T-helper 2 cell treated with Interferon-gamma antibody and Interleukin-4, amounts not matched to agents 5 μg/mL and 100 μg/mL, for 36 hours (primary cell): ENCODE data around the gene NUP210.

Experiments
- DNase-seq: peaks from one replicate; pipeline ENCODE4 v3.0.0; 2021; ENCODE audit warnings: low spot score
- H3K27ac Mint-ChIP-seq: one replicate; pipeline ENCODE4 v1.8.0; 2021; ENCODE audit warnings: mild to moderate bottlenecking, mixed read lengths
- H3K27me3 Mint-ChIP-seq: one replicate; pipeline ENCODE4 v1.8.0; 2021; ENCODE audit warnings: low read depth, mixed read lengths
- H3K36me3 Mint-ChIP-seq: one replicate; pipeline ENCODE4 v1.8.0; 2021; ENCODE audit warnings: low read depth, mixed read lengths
- H3K4me1 Mint-ChIP-seq: one replicate; pipeline ENCODE4 v1.8.0; 2021; ENCODE audit warnings: low read depth, mixed read lengths
- H3K4me3 Mint-ChIP-seq: one replicate; pipeline ENCODE4 v1.8.0; 2022; ENCODE audit warnings: mild to moderate bottlenecking, moderate library complexity, mixed read lengths
- H3K9me3 Mint-ChIP-seq: one replicate; pipeline ENCODE4 v1.8.0; 2021; ENCODE audit warnings: mixed read lengths

The NUP210 gene

GRCh38 chr3:13292375-13292774, 127.7 kb downstream of the NUP210 start:
- Mint-ChIP-seq H3K4me1 (peaks cover 5% of the 10 kb centered on the region), H3K4me3 (no peak overlapping the region), H3K36me3 (no peaks in the 10 kb centered on the region), H3K9me3 (peaks cover 2% of the 10 kb centered on the region), H3K27ac (no peak overlapping the region), H3K27me3 (peaks cover 20% of the 10 kb centered on the region)
- no peak for DNase-seq

- no peak for DNase-seq
- Mint-ChIP-seq H3K4me3 (no peak overlapping the region), H3K36me3 (peaks cover 3% of the 10 kb centered on the region), H3K27ac (no peak overlapping the region), H3K4me1 (no peaks in the 10 kb centered on the region), H3K27me3 (peaks cover 13% of the 10 kb centered on the region), H3K9me3 (peaks cover 15% of the 10 kb centered on the region)
These were observed 129.2 kb downstream of the NUP210 start for GRCh38 chr3:13290941-13291340.

GRCh38 chr3:13289771-13290285, 130.3 kb downstream of the NUP210 start:
- DNase-seq = no peak
- H3K4me1 Mint-ChIP-seq = no peaks in the 10 kb centered on the region
- H3K27me3 Mint-ChIP-seq = peaks cover 17% of the 10 kb centered on the region
- H3K36me3 Mint-ChIP-seq = peaks cover 3% of the 10 kb centered on the region
- H3K27ac Mint-ChIP-seq = no peak overlapping the region
- peaks cover 16% of the 10 kb centered on the region for H3K9me3 Mint-ChIP-seq
- no peak overlapping the region for H3K4me3 Mint-ChIP-seq

DNA sequence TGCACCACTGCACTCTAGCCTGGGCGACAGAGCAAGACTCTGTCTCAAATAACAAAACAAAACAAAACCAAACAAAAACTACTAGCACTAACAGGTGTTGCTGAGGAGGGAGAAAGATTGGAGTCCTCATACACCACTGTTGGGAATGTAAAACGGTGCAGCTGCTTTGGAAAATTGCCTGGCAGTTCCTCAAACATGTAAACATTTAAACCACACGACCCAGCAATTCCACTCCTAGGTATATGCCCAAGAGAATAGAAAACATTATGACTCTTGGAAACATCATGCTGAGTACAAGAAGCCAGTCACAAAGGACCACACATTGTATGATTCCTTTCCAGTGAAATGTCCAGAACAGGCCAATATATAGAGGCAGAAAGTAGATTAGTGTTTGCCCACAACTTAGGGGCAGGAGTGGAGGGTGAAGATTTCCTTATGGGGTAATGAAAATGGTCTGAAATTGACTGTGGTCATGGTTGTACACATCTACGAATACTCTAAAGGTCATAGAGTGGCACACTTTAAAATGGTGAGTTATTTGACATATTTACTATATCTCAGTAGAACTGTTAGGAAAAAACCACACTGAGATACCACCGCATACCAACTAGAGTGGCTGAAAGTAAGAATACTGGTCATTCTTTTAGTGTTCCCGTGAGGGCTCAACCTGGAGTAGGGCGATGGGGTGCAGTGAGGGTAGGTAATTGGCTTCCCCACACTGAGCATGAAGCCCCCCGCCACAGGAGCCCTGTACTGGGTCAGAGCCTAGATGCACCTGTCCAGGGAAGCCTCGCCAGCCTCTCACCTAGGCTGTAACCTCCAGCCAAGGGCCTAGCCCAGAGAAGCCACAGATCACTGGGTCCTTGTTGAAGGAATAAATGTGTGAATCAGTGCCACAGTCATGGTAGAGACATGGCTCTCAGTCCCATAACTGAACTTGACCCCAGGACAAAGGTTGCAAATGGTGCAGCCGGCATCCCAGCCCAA, 131.1 kb downstream of the NUP210 start:
- no peak for DNase-seq
- H3K27me3 Mint-ChIP-seq = peaks cover 25% of the 10 kb centered on the region
- H3K4me3 Mint-ChIP-seq = no peak overlapping the region
- peaks cover 6% of the 10 kb centered on the region for H3K36me3 Mint-ChIP-seq
- peaks cover 24% of the 10 kb centered on the region for H3K9me3 Mint-ChIP-seq
- peaks cover under 1% of the 10 kb centered on the region for H3K4me1 Mint-ChIP-seq
- H3K27ac Mint-ChIP-seq = no peak overlapping the region

DNA sequence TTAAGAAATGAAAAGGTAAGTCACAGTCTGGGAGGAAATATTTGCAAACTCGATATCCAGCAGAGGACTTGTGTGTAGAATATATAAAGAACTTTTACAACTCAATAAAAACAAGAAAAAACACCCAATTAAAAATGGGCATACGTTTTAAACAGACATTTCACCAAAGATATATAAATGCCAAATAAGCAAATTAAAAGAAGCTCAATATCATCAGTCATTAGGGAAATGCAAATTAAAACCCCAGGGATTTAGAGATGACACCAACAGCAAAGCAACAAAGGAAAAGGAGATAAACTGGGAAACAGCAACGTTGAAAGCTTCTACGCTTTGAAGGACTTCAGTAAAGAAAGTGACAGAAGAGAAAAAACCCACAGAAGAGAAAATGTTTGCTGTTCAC, 132.3 kb downstream of the NUP210 start:
- Mint-ChIP-seq H3K27me3 (peaks cover 29% of the 10 kb centered on the region), H3K27ac (no peak overlapping the region), H3K36me3 (peaks cover 10% of the 10 kb centered on the region), H3K4me3 (no peak overlapping the region), H3K9me3 (peaks cover 29% of the 10 kb centered on the region), H3K4me1 (peaks cover 4% of the 10 kb centered on the region)
- DNase-seq = no peak

GRCh38 chr3:13286873-13287272, 133.2 kb downstream of the NUP210 start:
- Mint-ChIP-seq H3K4me1 (peaks cover 4% of the 10 kb centered on the region), H3K4me3 (no peak overlapping the region), H3K36me3 (peaks cover 10% of the 10 kb centered on the region), H3K27me3 (peaks cover 29% of the 10 kb centered on the region), H3K9me3 (peaks cover 29% of the 10 kb centered on the region), H3K27ac (no peak overlapping the region)
- DNase-seq = no peak

DNA sequence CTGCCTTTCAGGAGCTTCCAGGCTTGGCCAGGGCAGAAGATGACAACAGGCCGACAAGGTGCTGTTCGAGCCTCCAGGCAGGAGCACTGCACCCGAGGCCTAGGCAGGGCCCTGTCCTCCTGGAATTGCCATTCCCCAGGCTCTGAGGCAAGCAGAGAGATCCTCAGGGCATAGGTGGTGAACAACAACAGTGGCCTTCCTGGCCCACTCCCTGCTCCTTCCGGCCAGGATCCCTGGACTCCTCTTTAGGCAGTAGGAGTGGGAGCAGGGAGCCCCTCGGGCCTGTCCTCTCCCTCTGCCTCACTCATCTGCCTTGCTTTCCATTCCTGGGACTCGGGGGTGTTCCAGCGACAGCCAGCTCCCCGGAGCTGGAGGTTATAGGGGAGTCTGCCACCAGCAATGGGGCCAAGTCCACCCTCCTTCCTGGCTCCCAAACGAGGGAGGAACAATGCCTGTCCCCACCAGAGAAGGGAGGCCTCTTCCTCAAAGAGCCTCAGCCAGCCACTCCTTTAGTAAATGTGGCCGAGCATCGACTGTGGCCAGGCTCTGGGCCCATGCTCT, 135.0 kb downstream of the NUP210 start:
- H3K27me3 Mint-ChIP-seq = peaks cover 38% of the 10 kb centered on the region
- no peak for DNase-seq
- peaks cover 12% of the 10 kb centered on the region for H3K36me3 Mint-ChIP-seq
- peaks cover 8% of the 10 kb centered on the region for H3K4me1 Mint-ChIP-seq
- peaks cover 29% of the 10 kb centered on the region for H3K9me3 Mint-ChIP-seq
- H3K27ac Mint-ChIP-seq = no peak overlapping the region
- H3K4me3 Mint-ChIP-seq = no peak overlapping the region

DNA sequence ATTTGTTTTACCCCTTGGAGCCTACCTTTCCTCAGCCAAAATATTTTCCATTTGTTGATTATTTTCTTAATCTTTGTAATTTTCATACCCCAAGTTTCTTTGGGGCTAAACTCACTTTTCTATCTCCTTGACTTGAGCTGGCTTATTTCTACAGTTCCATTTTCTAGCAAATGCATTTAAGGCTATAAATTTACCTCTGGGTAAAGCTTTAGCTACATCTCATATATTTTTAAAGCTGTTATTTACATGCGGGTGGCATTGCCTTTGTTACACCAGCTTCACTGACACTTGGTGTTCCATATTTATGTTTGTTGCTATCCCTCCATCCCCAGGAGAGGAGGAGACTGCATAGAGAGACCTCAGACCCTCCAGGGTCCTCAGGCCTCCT, 136.3 kb downstream of the NUP210 start:
- no peak overlapping the region for H3K27ac Mint-ChIP-seq
- H3K4me1 Mint-ChIP-seq = peaks cover 8% of the 10 kb centered on the region
- no peak for DNase-seq
- peaks cover 12% of the 10 kb centered on the region for H3K36me3 Mint-ChIP-seq
- peak overlapping the region; percentile 55 for H3K4me3 Mint-ChIP-seq
- peaks cover 42% of the 10 kb centered on the region for H3K27me3 Mint-ChIP-seq
- H3K9me3 Mint-ChIP-seq = peaks cover 29% of the 10 kb centered on the region

- Mint-ChIP-seq H3K4me3 (peak overlapping the region; percentile 55), H3K36me3 (peaks cover 12% of the 10 kb centered on the region), H3K27me3 (peaks cover 42% of the 10 kb centered on the region), H3K4me1 (peaks cover 8% of the 10 kb centered on the region), H3K27ac (no peak overlapping the region), H3K9me3 (peaks cover 29% of the 10 kb centered on the region)
- peak; percentile 13 for DNase-seq
These were observed 136.9 kb downstream of the NUP210 start for GRCh38 chr3:13282986-13283876.

GRCh38 chr3:13282358-13282985, 137.7 kb downstream of the NUP210 start:
- peaks cover 12% of the 10 kb centered on the region for H3K36me3 Mint-ChIP-seq
- peaks cover 8% of the 10 kb centered on the region for H3K4me1 Mint-ChIP-seq
- H3K27ac Mint-ChIP-seq = no peak overlapping the region
- H3K9me3 Mint-ChIP-seq = peaks cover 28% of the 10 kb centered on the region
- H3K27me3 Mint-ChIP-seq = peaks cover 41% of the 10 kb centered on the region
- no peak for DNase-seq
- no peak overlapping the region for H3K4me3 Mint-ChIP-seq

DNA sequence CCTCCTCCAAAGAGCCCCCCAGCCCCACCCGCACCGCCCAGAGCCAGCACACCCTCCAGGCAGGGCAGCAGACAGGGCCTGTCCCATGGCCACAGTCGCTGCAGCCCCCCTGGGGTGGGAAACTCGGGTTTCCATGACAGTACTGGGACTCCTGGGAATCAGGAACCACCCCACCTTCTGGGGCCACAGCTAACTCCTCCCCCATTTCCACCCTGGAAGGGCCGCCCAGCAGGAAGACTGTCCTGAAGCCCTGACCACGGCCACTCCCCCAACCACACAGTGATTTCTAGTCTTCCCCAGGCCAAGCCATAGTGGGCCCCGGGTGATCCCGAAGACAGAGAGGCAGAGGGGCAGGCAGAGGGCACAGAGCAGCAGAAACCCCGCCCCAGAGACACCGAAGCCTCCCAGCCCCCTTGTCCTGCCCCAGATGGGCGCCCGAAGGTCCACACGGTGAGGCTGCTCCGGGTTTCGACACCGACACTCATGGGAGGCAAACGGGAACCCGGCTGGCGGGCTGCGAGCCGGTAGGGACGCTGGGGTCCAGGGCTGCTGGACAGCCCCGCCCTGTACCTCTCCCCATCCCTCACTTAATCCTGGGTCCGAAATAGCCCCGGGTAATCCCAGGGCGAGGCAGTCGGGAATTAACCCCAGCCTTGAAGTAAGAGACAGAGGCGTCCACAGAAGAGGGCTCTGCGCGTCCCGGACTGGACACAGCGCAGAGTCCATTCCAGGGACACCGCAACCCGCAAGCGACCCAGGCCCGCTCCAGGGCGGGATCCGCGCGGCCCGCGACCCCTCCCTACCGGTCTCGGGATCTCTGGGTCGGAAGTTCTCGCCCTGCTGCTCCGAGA, 138.4 kb downstream of the NUP210 start:
- Mint-ChIP-seq H3K9me3 (peaks cover 20% of the 10 kb centered on the region), H3K4me1 (peaks cover 8% of the 10 kb centered on the region), H3K36me3 (peaks cover 12% of the 10 kb centered on the region), H3K27ac (no peak overlapping the region), H3K4me3 (peak overlapping the region; percentile 62), H3K27me3 (peaks cover 36% of the 10 kb centered on the region)
- no peak for DNase-seq

- H3K9me3 Mint-ChIP-seq = peaks cover 13% of the 10 kb centered on the region
- H3K27me3 Mint-ChIP-seq = peaks cover 36% of the 10 kb centered on the region
- H3K36me3 Mint-ChIP-seq = peaks cover 9% of the 10 kb centered on the region
- peaks cover 8% of the 10 kb centered on the region for H3K4me1 Mint-ChIP-seq
- DNase-seq = no peak
- H3K27ac Mint-ChIP-seq = no peak overlapping the region
- peak overlapping the region; percentile 62 for H3K4me3 Mint-ChIP-seq
These were observed 139.2 kb downstream of the NUP210 start for GRCh38 chr3:13280811-13281506.
